GM12872 (cell line): ENCODE data around the gene BCL11B.

Experiments used
- CTCF ChIP-seq: IDR thresholded peaks from 3 replicates; pipeline ENCODE4 v1.5.1; 2011; ENCODE audit warnings: low read depth, mild to moderate bottlenecking, low read length, moderate library complexity; ENCODE audit not compliant: insufficient read depth

The BCL11B gene

DNA sequence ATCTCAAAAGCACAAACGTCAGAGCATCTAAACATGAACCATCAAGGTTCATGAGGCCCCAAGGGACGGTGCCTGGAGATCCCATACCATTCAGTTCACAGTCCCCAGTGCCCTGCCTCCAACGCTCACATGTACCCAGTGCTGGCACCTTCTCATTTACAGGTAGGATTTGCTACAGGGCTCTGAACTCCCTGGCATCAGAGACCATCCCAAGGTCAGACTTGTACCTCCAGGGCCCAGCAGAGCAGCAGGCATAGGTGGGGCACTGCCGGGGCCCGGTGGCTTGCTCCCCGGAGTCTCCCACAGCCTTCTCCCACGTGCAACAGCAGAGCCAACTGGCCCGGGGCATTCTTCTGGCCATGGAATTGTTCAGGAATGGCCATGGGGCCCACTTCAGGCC, 114.8 kb downstream of the BCL11B start:
- no peak for TF ChIP-seq CTCF

DNA sequence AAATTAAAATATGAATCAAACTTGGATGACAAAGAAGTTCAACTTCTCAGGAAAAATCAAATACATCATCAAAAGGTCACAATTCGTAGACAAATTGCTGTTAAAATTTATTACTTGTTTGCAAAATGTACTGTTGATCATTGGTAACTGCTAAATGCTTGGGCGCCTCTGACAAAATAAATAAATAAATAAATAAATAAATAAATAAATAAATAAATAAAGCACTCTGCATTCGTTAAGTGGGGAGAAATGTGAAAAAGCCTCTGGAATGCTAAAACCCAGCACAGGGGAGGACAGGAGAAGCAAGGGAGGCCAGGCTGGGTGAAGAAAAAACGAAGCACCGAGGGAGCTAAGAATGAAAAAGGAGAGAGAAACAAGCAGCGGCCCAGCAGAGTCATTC, 115.2 kb downstream of the BCL11B start:
- no peak for TF ChIP-seq CTCF

GRCh38 chr14:99156090-99156425, 115.9 kb downstream of the BCL11B start:
- TF ChIP-seq CTCF: no peak

DNA sequence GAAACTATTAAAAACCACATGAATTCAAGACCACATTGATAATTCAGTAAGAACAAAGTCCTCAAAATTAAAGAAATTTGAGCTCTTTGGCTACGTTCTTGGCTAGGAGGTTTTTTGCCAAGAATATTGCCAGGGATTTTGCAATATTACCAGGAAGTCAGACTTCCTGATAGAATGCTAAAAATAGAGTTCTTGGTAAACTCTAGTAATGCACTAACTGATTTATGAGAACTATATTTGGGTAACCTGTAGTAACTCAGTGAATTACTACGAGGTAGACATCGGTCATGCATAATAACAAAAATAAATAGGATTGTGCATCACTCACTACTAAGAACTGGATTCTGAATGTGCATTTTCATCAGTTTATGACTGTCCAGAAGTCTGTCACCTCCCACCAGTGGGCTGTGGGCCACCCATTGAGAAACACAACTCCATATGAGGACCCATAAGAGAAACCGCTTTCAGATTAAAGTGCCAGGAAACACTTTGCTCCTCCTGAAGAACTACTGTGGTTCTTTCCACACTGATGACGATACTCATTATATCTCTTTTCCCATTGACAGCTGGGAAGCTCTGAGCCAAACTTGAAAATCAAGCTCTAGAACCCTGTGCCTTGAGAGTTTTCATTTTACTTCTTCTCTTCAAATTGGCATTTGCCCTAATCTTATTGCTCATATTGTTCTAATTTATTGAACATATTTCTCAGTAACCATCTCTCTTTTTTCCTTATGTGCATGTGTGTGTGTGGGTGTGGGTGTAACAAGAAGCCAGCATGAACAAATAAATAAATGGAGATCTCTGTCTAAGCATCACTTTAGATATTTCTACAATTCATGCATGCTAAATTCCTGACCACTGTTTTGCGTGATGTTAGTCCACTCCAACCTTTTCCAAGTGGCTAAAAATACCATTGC, 116.6 kb downstream of the BCL11B start:
- TF ChIP-seq CTCF: no peak

- TF ChIP-seq CTCF: no peak
Measured at GRCh38 chr14:99150236-99150635, 121.8 kb downstream of the BCL11B start.

GRCh38 chr14:99148861-99149610, 123.0 kb downstream of the BCL11B start:
- no peak for TF ChIP-seq CTCF

DNA sequence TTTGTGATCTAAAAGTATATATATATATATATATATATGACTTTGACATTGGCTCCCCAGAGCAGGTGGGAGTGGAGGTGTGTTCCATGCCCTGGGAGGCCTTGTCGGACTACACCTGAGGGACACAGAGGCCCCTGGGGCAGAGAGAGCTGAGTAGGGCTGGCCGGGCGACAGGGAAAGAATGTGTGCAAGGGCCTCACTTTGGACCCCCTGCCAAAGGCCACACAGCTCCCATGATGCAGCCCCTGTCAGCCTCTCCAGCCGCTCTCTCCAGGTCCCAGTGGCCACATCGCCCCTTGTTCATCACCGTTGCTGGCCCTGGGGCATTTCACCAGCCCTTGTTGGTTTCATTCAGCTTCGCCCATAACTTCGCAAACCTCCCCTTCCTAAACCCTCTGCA, 123.9 kb downstream of the BCL11B start:
- no peak for TF ChIP-seq CTCF
